HG03175 (cell line): ENCODE data around the gene GPC1.

Experiments used
- ATAC-seq: cut with Tn5 transposase; IDR thresholded peaks from one replicate; pipeline ENCODE4 v1.9.1; 2021; ENCODE audit warnings: mild to moderate bottlenecking, moderate library complexity; ENCODE audit not compliant: unreplicated experiment

GPC1 gene

GRCh38 chr2:240498171-240498957 lies 62.9 kb downstream of the GPC1 start:
- ATAC-seq = no peak

- no peak for ATAC-seq
Measured at GRCh38 chr2:240498958-240499260, 63.4 kb downstream of the GPC1 start.

- no peak for ATAC-seq
Measured at GRCh38 chr2:240499309-240500301, 64.1 kb downstream of the GPC1 start.

- no peak for ATAC-seq
Measured at GRCh38 chr2:240500561-240501423, 65.3 kb downstream of the GPC1 start.

- no peak for ATAC-seq
Measured at GRCh38 chr2:240501531-240501991, 66.1 kb downstream of the GPC1 start.

GRCh38 chr2:240502059-240502429 lies 66.6 kb downstream of the GPC1 start:
- ATAC-seq = no peak

GRCh38 chr2:240502430-240503121 lies 67.1 kb downstream of the GPC1 start:
- ATAC-seq = no peak

GRCh38 chr2:240503375-240503774 lies 67.9 kb downstream of the GPC1 start:
- ATAC-seq = no peak

- ATAC-seq = no peak
Measured at GRCh38 chr2:240503848-240504247, 68.4 kb downstream of the GPC1 start.

- ATAC-seq = no peak
Measured at GRCh38 chr2:240505910-240506309, 70.4 kb downstream of the GPC1 start.

GRCh38 chr2:240506406-240507059 lies 71.1 kb downstream of the GPC1 start:
- no peak for ATAC-seq

GRCh38 chr2:240507060-240507777 lies 71.8 kb downstream of the GPC1 start:
- no peak for ATAC-seq

- no peak for ATAC-seq
Measured at GRCh38 chr2:240507778-240508251, 72.4 kb downstream of the GPC1 start.

- no peak for ATAC-seq
Measured at GRCh38 chr2:240508832-240509545, 73.5 kb downstream of the GPC1 start.

GRCh38 chr2:240509667-240510512 lies 74.4 kb downstream of the GPC1 start:
- no peak for ATAC-seq

GRCh38 chr2:240510513-240511210 lies 75.2 kb downstream of the GPC1 start:
- ATAC-seq = no peak
